Neutrophil (primary cell): ENCODE measurements around the gene RAC3.

ENCODE experiments used
- H3K27ac ChIP-seq: fragments of 200-600 bp; sonication (generic); 2 replicates; pipeline ENCODE4 v1.5.1; 2016; ENCODE audit warnings: mild to moderate bottlenecking, moderate library complexity
- H3K27me3 ChIP-seq: fragments of 200-600 bp; sonication (generic); 2 replicates; pipeline ENCODE4 v1.6.0; 2016; ENCODE audit warnings: mild to moderate bottlenecking
- H3K36me3 ChIP-seq: fragments of 200-600 bp; sonication (generic); 2 replicates; pipeline ENCODE4 v1.5.1; 2017
- H3K4me1 ChIP-seq, 2 experiments: fragments of 200-600 bp in 1 of 2; sonication (generic) in 1 of 2; 1 replicate in 1 of 2; 2 replicates in 1 of 2; pipeline versions ENCODE4 v1.5.1 to v1.6.1; 2013 to 2016; ENCODE audit warnings: low read depth in 1 of 2, low read length in 1 of 2, mild to moderate bottlenecking in 1 of 2, moderate library complexity in 1 of 2; ENCODE audit not compliant: control insufficient read depth in 1 of 2, insufficient read depth in 1 of 2
- H3K4me3 ChIP-seq, 2 experiments: fragments of 200-600 bp in 1 of 2; sonication (generic) in 1 of 2; 1 replicate in 1 of 2; 2 replicates in 1 of 2; pipeline ENCODE4 v1.5.1; 2013 to 2016; ENCODE audit warnings: low read depth in 1 of 2, low read length in 1 of 2, mild to moderate bottlenecking in 1 of 2, moderate library complexity in 1 of 2
- H3K9me3 ChIP-seq: fragments of 200-600 bp; sonication (generic); 2 replicates; pipeline ENCODE4 v1.5.1; 2016
- TF ChIP-seq, protein P1 (sequence below): fragments of 200-600 bp; sonication (generic); IDR thresholded peaks from 2 replicates; pipeline ENCODE4 v1.5.1; 2016; ENCODE audit warnings: antibody characterized with exemption

Gene RAC3

DNA sequence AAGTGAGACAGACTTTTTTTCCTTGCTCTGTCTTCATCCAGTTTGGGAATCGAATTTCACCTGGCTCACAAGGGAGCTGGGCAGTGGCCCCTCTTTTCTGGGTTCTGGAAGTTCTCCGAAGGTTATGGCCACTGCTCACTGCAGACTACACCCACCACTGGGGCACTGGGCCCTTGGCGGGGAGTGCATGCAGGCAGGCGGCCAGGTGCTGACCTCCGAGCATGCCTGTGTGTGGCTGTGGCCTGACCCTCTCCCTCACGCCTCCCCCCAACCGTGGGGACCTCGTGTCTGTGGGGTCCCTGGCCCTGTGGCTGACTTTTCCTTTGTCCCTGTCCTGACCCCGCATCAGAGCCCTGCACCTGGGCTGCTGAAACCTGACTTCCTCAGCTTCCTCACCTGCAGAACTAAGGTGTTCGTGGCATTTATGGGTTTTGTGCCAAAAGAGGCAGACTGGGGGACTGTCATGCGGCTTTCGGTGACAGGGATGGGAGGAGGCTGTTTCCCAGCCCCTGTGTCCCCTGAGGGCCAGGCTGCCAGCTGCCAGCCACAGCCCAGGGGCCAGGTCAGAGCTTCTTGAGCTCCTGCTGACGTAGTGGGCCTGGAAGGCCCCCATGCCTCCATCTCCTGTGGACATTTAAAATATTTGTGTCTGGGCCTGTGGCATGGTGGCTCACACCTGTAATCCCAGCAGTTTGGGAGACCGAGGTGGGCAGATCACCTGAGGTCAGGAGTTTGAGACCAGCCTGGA is 32.6 kb upstream of the RAC3 start:
- Histone ChIP-seq H3K4me1 (no peaks in the 10 kb centered on the region), H3K27ac (no peak overlapping the region), H3K36me3 (peaks cover 7% of the 10 kb centered on the region), H3K9me3 (no peaks in the 10 kb centered on the region), H3K4me3 (no peak overlapping the region), H3K27me3 (no peaks in the 10 kb centered on the region)
- TF ChIP-seq, protein P1, sequence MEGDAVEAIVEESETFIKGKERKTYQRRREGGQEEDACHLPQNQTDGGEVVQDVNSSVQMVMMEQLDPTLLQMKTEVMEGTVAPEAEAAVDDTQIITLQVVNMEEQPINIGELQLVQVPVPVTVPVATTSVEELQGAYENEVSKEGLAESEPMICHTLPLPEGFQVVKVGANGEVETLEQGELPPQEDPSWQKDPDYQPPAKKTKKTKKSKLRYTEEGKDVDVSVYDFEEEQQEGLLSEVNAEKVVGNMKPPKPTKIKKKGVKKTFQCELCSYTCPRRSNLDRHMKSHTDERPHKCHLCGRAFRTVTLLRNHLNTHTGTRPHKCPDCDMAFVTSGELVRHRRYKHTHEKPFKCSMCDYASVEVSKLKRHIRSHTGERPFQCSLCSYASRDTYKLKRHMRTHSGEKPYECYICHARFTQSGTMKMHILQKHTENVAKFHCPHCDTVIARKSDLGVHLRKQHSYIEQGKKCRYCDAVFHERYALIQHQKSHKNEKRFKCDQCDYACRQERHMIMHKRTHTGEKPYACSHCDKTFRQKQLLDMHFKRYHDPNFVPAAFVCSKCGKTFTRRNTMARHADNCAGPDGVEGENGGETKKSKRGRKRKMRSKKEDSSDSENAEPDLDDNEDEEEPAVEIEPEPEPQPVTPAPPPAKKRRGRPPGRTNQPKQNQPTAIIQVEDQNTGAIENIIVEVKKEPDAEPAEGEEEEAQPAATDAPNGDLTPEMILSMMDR, result no peak

DNA sequence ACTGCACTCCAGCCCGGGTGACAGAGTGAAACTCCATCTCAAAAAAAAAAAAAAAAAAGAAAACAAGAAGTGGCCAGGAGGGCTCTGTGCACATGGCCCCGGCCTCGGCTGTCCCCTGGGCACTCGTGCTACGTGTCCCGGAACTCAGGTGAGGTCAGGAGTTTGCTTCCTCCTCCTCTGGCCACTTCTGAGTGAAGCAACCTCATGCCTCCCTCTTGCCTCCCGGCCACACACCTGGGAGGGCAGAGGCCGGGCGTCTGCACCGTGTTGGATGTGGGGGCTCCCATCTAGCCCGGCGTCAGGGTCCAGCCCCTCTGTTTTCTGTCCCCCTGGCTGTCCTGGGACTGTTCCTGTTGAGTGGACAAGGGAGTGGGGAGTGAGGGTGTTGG is 31.9 kb upstream of the RAC3 start:
- Histone ChIP-seq H3K27ac (no peak overlapping the region), H3K27me3 (no peaks in the 10 kb centered on the region), H3K9me3 (no peaks in the 10 kb centered on the region), H3K36me3 (peaks cover 7% of the 10 kb centered on the region), H3K4me3 (no peak overlapping the region), H3K4me1 (no peaks in the 10 kb centered on the region)
- TF ChIP-seq, protein P1, result no peak

DNA sequence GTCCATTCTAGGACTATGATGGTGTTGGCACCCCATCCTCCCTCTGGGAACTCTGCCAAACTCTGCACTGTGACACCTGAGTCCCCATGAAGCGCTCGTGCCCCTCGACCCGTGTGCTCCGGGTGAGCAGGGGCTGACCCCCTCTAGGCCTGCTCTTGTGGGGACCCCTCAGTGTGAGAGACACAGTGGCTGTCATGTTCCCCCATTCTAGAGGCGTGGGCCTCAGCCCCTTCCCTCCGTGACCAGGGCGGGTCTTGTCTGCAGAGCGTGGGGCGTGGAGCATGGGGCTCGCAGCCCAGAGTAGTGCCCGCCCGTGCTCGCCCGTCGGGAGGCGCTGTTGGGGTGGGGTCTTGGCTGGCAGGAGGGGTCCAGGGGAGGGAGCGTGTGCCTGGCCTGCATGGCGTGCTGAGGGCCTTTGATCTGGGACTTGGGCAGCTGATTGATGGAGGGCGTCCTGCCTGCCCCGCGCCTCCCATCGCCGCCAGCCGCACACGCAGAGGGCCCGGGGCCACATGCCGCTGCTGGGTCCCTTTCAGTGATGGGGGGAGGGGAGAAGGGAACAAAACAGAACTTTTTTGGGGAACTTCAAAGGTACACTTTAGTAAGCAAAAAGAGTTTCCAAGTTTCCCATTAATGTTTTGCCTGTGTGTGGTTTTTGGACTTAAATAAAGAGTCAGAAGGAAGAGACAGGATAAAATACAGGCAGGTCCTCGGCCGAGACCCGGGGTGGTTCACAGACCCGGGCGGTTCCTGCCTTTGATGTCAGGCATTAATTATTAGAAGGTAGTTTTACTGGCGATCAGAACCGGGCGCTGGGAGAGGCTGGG is 31.3 kb upstream of the RAC3 start:
- peaks cover 7% of the 10 kb centered on the region for H3K36me3 ChIP-seq
- H3K9me3 ChIP-seq, result no peaks in the 10 kb centered on the region
- no peak overlapping the region for H3K27ac ChIP-seq

DNA sequence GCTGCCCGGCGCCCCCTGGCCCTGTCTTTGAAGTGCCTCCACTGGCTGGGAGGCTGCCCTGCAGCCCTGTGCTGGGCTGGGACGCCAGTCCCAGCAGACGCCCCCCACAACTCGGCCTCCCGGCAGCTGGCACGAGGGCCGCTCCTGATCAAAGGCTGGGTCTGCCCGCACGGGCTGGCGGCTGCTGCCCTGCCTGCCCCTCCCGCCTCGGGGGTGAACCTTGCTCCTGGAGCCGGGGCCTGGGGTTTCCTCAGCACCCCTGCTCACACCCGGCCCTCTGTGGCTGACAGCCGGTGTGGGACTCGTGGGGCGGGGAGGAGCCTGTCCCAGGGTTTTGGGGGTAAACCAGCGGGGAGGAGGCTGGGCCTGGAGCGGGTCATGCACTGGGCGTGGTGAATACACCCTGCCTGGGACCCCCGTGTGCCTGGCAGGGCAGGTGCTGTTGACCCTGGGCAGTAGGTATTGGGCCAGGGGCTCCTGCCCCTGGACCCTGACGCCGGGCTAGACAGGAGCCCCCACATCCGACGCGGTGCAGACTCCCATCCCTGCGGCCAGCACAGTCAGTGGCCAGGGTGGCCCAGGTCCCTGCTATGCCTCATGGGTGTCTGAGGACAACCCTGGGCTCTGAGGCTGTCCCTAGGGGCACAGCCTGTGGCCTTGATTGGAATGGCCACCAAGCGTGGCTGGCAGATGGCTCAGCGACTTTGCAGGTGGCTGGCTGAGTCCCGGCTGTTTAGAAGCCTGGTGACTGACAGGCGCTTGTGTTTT is 30.5 kb upstream of the RAC3 start:
- H3K27ac ChIP-seq, result no peak overlapping the region
- no peaks in the 10 kb centered on the region for H3K27me3 ChIP-seq
- peaks cover 7% of the 10 kb centered on the region for H3K36me3 ChIP-seq
- TF ChIP-seq, protein P1, result no peak
- no peaks in the 10 kb centered on the region for H3K4me1 ChIP-seq
- H3K4me3 ChIP-seq, result no peak overlapping the region
- H3K9me3 ChIP-seq, result no peaks in the 10 kb centered on the region

More for the DNA sequence above, 31.3 kb upstream of the RAC3 start:
- H3K4me1 ChIP-seq, result no peaks in the 10 kb centered on the region
- H3K4me3 ChIP-seq, result no peak overlapping the region
- TF ChIP-seq, protein P1, result no peak
- H3K27me3 ChIP-seq, result no peaks in the 10 kb centered on the region

DNA sequence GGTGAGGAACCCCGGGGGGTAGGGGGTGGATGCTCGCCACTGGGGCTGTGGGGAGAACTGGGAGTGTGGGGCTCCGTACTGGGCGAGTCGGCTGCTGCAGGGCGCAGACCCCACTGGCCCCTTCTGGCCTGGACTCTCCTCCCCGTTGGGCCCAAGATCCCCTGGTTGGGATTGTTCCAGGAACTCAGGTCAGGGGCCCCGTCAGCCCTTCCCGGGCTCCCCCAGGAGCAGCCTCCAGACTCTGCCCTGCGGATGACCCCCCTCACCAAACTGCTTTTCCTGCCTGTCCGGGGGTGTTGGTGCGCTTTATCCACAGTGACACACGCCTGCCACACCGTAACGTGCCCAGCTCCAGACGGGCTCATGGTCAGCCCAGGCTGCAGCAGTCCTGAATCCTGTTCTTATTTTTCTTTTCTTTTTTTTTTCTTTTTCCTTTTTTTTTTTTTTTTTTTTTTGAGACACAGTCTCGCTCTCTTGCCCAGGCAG is 29.9 kb upstream of the RAC3 start:
- Histone ChIP-seq H3K27ac (no peak overlapping the region), H3K4me1 (no peaks in the 10 kb centered on the region)
- TF ChIP-seq, protein P1, result no peak

More for the DNA sequence above, 29.9 kb upstream of the RAC3 start:
- peaks cover 6% of the 10 kb centered on the region for H3K36me3 ChIP-seq
- H3K27me3 ChIP-seq, result no peaks in the 10 kb centered on the region
- H3K4me3 ChIP-seq, result no peak overlapping the region
- no peaks in the 10 kb centered on the region for H3K9me3 ChIP-seq
